Hepatocyte (in vitro differentiated cells): ENCODE data around the gene PRKAA1. TPM values are rescaled to one million over a fixed set of nuclear protein-coding genes. Genes with fewer than 3 reads are reported as not detected.

ENCODE experiments used
- DNase-seq: peaks from one replicate; pipeline ENCODE4 v3.0.0-alpha.2; 2016; ENCODE audit warnings: low spot score
- H2AFZ ChIP-seq: fragments of 200-600 bp; sonication (generic); 2 replicates; pipeline ENCODE4 v1.6.0; 2016; ENCODE audit warnings: antibody characterized with exemption, mild to moderate bottlenecking
- H3K27ac ChIP-seq: fragments of 200-600 bp; sonication (generic); 2 replicates; pipeline ENCODE4 v1.5.1; 2016; ENCODE audit warnings: mild to moderate bottlenecking
- H3K27me3 ChIP-seq: fragments of 200-600 bp; sonication (generic); 2 replicates; pipeline ENCODE4 v1.6.1; 2016
- H3K36me3 ChIP-seq: fragments of 200-600 bp; sonication (generic); replicated peaks from 2 replicates; pipeline ENCODE4 v1.5.1; 2016; ENCODE audit warnings: low read depth; ENCODE audit not compliant: insufficient read depth
- H3K4me1 ChIP-seq: fragments of 200-600 bp; sonication (generic); 2 replicates; pipeline ENCODE4 v1.5.1; 2016; ENCODE audit warnings: mild to moderate bottlenecking, moderate library complexity; ENCODE audit not compliant: insufficient read depth
- H3K4me2 ChIP-seq: fragments of 200-600 bp; sonication (generic); 2 replicates; pipeline ENCODE4 v1.6.0; 2016
- H3K4me3 ChIP-seq: fragments of 200-600 bp; sonication (generic); 2 replicates; pipeline ENCODE4 v1.5.1; 2016; ENCODE audit warnings: mild to moderate bottlenecking
- H3K79me2 ChIP-seq: fragments of 200-600 bp; sonication (generic); 2 replicates; pipeline ENCODE4 v1.6.0; 2017; ENCODE audit warnings: mild to moderate bottlenecking
- H3K9me2 ChIP-seq: fragments of 200-600 bp; sonication (generic); replicated peaks from 2 replicates; pipeline ENCODE4 v1.6.0; 2017; ENCODE audit warnings: mild to moderate bottlenecking; ENCODE audit not compliant: insufficient read depth
- H3K9me3 ChIP-seq: fragments of 200-600 bp; sonication (generic); 2 replicates; pipeline ENCODE4 v1.5.1; 2016; ENCODE audit warnings: low read depth, mild to moderate bottlenecking
- H4K20me1 ChIP-seq: fragments of 200-600 bp; sonication (generic); 2 replicates; pipeline ENCODE4 v1.6.0; 2016; ENCODE audit warnings: mild to moderate bottlenecking; ENCODE audit not compliant: insufficient read depth, poor library complexity, severe bottlenecking
- CTCF ChIP-seq: fragments of 200-600 bp; sonication (generic); IDR thresholded peaks from 2 replicates; pipeline ENCODE4 v1.5.1; 2016; ENCODE audit warnings: antibody characterized with exemption, mild to moderate bottlenecking; ENCODE audit not compliant: poor library complexity
- EZH2 ChIP-seq: fragments of 200-600 bp; sonication (generic); IDR thresholded peaks from 2 replicates; pipeline ENCODE4 v1.6.1; 2016; ENCODE audit warnings: antibody characterized with exemption, mild to moderate bottlenecking, borderline replicate concordance
- EZH2phosphoT487 ChIP-seq: fragments of 200-600 bp; sonication (generic); IDR thresholded peaks from one replicate; pipeline ENCODE4 v1.6.1; 2018; ENCODE audit warnings: antibody characterized with exemption, mild to moderate bottlenecking, low read depth, moderate library complexity; ENCODE audit not compliant: unreplicated experiment, severe bottlenecking
- WGBS: methylation state at CpG from one replicate; pipeline ENCODE4 v1.1.6; 2016; ENCODE audit warnings: low lambda C conversion rate; ENCODE audit errors: missing lambda C conversion rate; 5-methylcytosine and 5-hydroxymethylcytosine counted together
- polyA plus RNA-seq: library from polyadenylated mRNA; unstranded; fragments of >200 nt; fragmentation: Nextera tagmentation; extraction: Ambion mirVana; gene quantifications from 2 replicates; pipeline ENCODE4 v1.2.1, GENCODE V29; 2016
- total RNA-seq: library from RNA; depleted of rRNA; stranded (reverse); fragments of >200 nt; gene quantifications from 2 replicates; pipeline ENCODE4 v1.2.3, GENCODE V29; 2014

PRKAA1 gene
- total and polyA plus RNA-seq, 2 experiments from 2014 or later, result 25.7 to 90.4 TPM

GRCh38 chr5:40813698-40814281 is 15.6 kb upstream of the PRKAA1 start:
- H3K9me2 ChIP-seq, result no peaks in the 10 kb centered on the region
- 86% methylated on average over 2 of the region's 2 CpGs for WGBS

GRCh38 chr5:40812125-40812524 is 14.0 kb upstream of the PRKAA1 start:
- Histone ChIP-seq H3K9me3 (no peaks in the 10 kb centered on the region), H3K4me2 (no peak overlapping the region), H3K9me2 (no peaks in the 10 kb centered on the region), H4K20me1 (no peaks in the 10 kb centered on the region), H3K4me3 (no peak overlapping the region), H3K27ac (no peak overlapping the region), H2AFZ (no peak overlapping the region), H3K79me2 (no peaks in the 10 kb centered on the region), H3K36me3 (no peaks in the 10 kb centered on the region), H3K27me3 (no peaks in the 10 kb centered on the region), H3K4me1 (no peaks in the 10 kb centered on the region)
- WGBS, result 83% methylated on average over 1 of the region's 1 CpG
- TF ChIP-seq CTCF (no peak), EZH2phosphoT487 (no peak), EZH2 (no peak)
- DNase-seq, result no peak

More at GRCh38 chr5:40813698-40814281, 15.6 kb upstream of the PRKAA1 start:
- no peaks in the 10 kb centered on the region for H3K4me1 ChIP-seq
- H4K20me1 ChIP-seq, result no peaks in the 10 kb centered on the region
- no peaks in the 10 kb centered on the region for H3K27me3 ChIP-seq
- no peaks in the 10 kb centered on the region for H3K79me2 ChIP-seq
- no peak for TF ChIP-seq EZH2
- TF ChIP-seq CTCF, result no peak
- no peak for TF ChIP-seq EZH2phosphoT487
- H3K4me3 ChIP-seq, result no peak overlapping the region
- no peak overlapping the region for H2AFZ ChIP-seq
- no peak overlapping the region for H3K27ac ChIP-seq
- DNase-seq, result no peak
- no peaks in the 10 kb centered on the region for H3K9me3 ChIP-seq
- H3K4me2 ChIP-seq, result no peak overlapping the region
- no peaks in the 10 kb centered on the region for H3K36me3 ChIP-seq

GRCh38 chr5:40801771-40802562 is 3.8 kb upstream of the PRKAA1 start:
- no peaks in the 10 kb centered on the region for H3K9me2 ChIP-seq
- TF ChIP-seq EZH2phosphoT487, result no peak
- no peak for TF ChIP-seq CTCF
- no peak for TF ChIP-seq EZH2
- 90% methylated on average over 8 of the region's 8 CpGs for WGBS

More at GRCh38 chr5:40801771-40802562, 3.8 kb upstream of the PRKAA1 start:
- peaks cover 15% of the 10 kb centered on the region for H3K79me2 ChIP-seq
- no peaks in the 10 kb centered on the region for H3K27me3 ChIP-seq
- H3K4me3 ChIP-seq, result no peak overlapping the region
- H3K36me3 ChIP-seq, result no peaks in the 10 kb centered on the region
- H4K20me1 ChIP-seq, result peaks cover 2% of the 10 kb centered on the region
- DNase-seq, result no peak
- H3K9me3 ChIP-seq, result no peaks in the 10 kb centered on the region
- H2AFZ ChIP-seq, result no peak overlapping the region
- no peak overlapping the region for H3K27ac ChIP-seq
- no peak overlapping the region for H3K4me2 ChIP-seq
- peaks cover 12% of the 10 kb centered on the region for H3K4me1 ChIP-seq
